HG02571 (cell line): ENCODE results near the gene CATSPER4.

Experiments used
- ATAC-seq: cut with Tn5 transposase; IDR thresholded peaks from one replicate; pipeline ENCODE4 v1.9.1; 2021; ENCODE audit warnings: mild to moderate bottlenecking, moderate library complexity; ENCODE audit not compliant: unreplicated experiment

CATSPER4 gene

GRCh38 chr1:26234644-26235370, 44.4 kb downstream of the CATSPER4 start:
- ATAC-seq, result no peak

- no peak for ATAC-seq
Measured at GRCh38 chr1:26237230-26237966, 47.0 kb downstream of the CATSPER4 start.

GRCh38 chr1:26239936-26240335, 49.5 kb downstream of the CATSPER4 start:
- no peak for ATAC-seq
